IPS-18a (cell line): ENCODE results near the gene CDK2AP2.

ENCODE experiments used
- H3K27ac ChIP-seq: one replicate; pipeline ENCODE4 v1.5.1; 2013; ENCODE audit warnings: low read length
- H3K27me3 ChIP-seq: one replicate; pipeline ENCODE4 v1.6.1; 2013; ENCODE audit warnings: mild to moderate bottlenecking, low read length; ENCODE audit not compliant: control insufficient read depth, insufficient read depth
- H3K36me3 ChIP-seq: one replicate; pipeline ENCODE4 v1.6.1; 2013; ENCODE audit warnings: low read depth, low read length; ENCODE audit not compliant: control insufficient read depth
- H3K4me1 ChIP-seq: one replicate; pipeline ENCODE4 v1.6.1; 2013; ENCODE audit warnings: low read depth, low read length; ENCODE audit not compliant: control insufficient read depth
- H3K4me3 ChIP-seq: one replicate; pipeline ENCODE4 v1.5.1; 2013; ENCODE audit warnings: low read length
- H3K9ac ChIP-seq: one replicate; pipeline ENCODE4 v1.6.1; 2013; ENCODE audit warnings: mild to moderate bottlenecking, low read length, moderate library complexity
- H3K9me3 ChIP-seq: one replicate; pipeline ENCODE4 v1.6.1; 2013; ENCODE audit warnings: low read depth, low read length; ENCODE audit not compliant: control insufficient read depth

Gene CDK2AP2

DNA sequence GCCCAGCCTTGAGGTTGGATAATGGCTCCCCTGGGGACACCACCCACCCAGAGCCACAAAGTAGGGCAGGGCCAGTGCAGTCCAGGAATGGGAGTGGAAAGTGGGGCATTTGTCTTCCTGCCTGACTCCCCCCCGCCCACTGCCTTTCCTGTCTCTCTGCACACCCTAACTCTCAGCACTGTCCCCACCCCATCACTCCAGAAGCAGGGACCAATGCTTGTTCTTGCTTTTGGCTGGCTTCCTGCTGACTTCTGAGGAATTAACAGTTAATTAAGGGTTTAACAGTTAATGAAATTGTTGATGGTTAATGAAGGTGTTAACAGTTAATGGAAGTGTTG lies 7.5 kb downstream of the CDK2AP2 start:
- Histone ChIP-seq H3K4me1 (peaks cover 6% of the 10 kb centered on the region), H3K4me3 (no peak overlapping the region), H3K27ac (no peak overlapping the region), H3K27me3 (peaks cover 13% of the 10 kb centered on the region), H3K9ac (no peak overlapping the region), H3K9me3 (no peaks in the 10 kb centered on the region), H3K36me3 (no peaks in the 10 kb centered on the region)

DNA sequence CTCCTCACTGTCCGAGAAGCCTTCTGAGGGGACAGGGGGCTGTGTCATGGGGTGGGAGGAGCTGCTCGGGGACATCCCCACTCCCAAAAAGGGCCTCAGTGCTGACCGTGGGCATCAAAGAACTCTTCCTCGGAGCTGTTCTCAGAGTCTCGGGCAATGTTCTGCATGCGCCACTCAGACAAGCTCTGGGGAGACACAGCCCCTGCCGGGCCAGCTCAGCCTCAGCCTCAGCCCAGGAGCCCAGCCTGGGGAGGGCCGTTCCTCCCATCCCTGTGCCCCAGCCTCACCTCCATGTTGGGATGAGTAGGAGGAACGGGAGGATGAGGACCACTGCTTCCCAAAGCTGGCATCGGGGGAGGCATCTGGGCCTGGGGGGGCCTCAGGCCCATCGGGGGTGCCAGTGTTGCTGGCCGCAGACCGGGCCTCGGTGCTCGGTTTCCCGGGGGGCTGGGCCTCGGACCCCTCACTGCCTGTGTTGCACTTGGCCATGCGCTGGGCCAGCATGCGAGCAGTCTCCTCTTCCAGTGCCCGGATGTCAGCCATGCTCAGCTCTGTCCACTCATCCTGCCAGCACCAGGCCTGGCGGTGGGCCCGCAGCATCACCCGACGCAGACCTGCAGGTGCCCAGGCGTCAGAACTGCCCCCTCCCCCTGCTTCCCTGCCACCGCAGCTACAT lies 8.0 kb downstream of the CDK2AP2 start:
- H3K9ac ChIP-seq, result no peak overlapping the region
- no peaks in the 10 kb centered on the region for H3K9me3 ChIP-seq
- H3K4me3 ChIP-seq, result no peak overlapping the region
- H3K27me3 ChIP-seq, result peaks cover 13% of the 10 kb centered on the region
- no peaks in the 10 kb centered on the region for H3K36me3 ChIP-seq
- peaks cover 4% of the 10 kb centered on the region for H3K4me1 ChIP-seq
- no peak overlapping the region for H3K27ac ChIP-seq

DNA sequence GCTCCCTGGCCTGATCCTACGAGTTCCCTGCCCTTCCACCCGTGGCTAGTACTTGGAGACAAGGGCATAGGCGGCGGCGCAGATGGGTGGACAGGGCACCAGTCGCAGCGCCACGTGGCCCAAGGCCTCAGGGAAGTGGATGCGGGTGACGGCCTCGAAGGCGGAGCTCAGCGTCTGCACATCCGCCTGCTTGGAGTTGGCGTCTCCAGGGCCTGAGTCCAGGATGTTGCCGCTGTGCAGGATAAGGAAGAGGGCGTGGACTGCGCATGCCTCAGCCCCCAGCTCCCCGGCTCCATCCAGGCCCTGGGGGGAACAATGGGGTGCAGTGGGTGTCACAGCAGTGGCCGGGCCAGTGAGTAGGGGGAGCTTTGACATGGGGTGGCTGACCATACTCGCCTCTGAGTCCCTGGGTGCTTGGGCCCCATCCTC lies 9.4 kb downstream of the CDK2AP2 start:
- no peak overlapping the region for H3K27ac ChIP-seq
- no peaks in the 10 kb centered on the region for H3K9me3 ChIP-seq
- H3K36me3 ChIP-seq, result no peaks in the 10 kb centered on the region
- H3K4me1 ChIP-seq, result peaks cover under 1% of the 10 kb centered on the region
- no peak overlapping the region for H3K9ac ChIP-seq
- H3K27me3 ChIP-seq, result peaks cover 8% of the 10 kb centered on the region
- H3K4me3 ChIP-seq, result no peak overlapping the region

DNA sequence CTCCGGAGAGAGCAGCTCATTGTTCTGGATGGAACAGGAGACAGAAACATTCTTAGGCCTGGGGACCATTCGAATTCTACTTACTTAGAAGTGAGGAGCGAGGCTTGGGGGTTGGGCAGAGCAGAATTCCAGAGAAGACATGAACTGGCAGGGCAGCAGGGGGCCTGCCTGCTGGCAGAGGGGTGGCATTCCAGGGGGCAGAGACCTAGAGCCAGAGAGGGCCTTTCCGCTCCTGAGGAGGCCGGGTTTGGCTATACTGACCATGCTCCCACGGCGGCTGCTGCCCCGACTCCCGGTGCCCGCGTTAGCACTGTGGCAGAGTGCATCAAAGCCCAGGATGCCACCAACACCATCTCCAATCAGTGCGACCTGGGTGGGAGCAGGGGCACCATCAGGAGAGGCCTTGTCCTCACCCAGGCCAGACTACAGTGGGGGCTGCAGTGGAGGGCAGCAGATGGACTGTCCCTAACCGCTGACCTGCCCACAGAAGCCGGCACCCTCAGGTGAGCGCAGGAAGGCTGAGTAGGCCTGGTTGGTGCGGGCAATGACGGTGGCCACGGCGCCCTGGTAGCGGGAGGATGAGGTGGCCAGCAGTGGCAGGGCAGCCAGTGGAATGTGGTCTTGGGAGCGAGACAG lies 10.2 kb downstream of the CDK2AP2 start:
- H3K9ac ChIP-seq, result no peak overlapping the region
- no peaks in the 10 kb centered on the region for H3K4me1 ChIP-seq
- peaks cover under 1% of the 10 kb centered on the region for H3K27me3 ChIP-seq
- no peak overlapping the region for H3K27ac ChIP-seq
- no peak overlapping the region for H3K4me3 ChIP-seq
- H3K36me3 ChIP-seq, result no peaks in the 10 kb centered on the region
- no peaks in the 10 kb centered on the region for H3K9me3 ChIP-seq

DNA sequence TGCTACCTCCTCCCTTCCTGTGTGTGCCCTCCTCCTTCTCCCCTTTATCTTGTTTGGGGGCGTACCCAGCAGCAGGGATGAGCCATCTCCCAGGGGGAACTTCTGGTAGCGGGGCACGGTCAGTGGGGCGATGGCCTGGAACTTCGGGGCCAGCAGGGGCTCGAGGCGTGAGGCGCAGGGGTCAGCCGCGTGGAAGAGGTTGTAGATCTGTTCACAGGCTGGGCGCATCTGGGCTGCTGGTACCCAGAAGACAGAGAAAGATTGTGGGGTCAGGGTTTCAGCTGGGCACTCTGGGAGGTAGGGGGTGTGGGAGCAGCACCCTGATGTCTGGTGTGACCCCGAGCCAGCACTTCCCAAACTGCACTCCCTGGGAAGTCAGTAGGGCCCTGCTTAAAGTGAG lies 11.8 kb downstream of the CDK2AP2 start:
- Histone ChIP-seq H3K27me3 (no peaks in the 10 kb centered on the region), H3K4me1 (no peaks in the 10 kb centered on the region), H3K4me3 (no peak overlapping the region), H3K36me3 (peaks cover 11% of the 10 kb centered on the region), H3K27ac (no peak overlapping the region), H3K9ac (no peak overlapping the region), H3K9me3 (no peaks in the 10 kb centered on the region)

DNA sequence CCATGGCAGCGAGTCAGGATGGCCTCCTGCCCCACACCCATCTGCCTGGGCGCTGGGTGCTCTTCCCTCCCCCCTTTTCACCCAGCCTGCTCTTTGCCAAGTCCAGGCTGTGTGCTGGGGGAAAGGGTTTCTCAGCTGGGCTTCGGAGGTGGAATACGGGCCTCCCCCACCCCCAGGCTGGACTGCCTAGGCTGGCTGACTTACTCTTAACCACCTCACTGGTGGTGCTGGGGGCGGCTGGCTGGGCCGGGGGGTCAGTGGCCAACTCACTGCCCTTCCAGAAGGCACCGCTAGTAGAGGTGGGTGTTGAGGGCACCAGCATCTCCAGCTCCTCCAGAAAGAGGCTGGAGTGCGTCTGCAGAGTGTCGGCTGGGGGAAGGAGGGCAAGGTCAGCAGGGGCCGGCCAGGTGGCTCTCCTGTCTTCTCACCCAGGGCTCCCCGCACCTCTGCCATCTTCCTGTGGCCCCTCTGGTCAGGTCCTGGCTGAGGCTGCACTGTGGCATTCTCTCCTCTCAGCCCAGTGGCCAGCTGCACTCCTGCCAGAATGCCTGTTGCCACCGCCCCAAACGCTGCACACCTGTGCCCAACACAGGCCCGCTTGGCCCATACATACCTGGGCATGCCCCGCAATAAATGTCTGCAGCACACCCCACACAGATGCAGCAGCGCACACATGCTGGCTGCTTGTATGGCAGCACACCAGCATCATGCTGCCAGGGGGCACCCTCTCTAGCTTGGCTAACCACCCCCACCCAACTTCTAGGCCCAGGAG lies 12.5 kb downstream of the CDK2AP2 start:
- no peaks in the 10 kb centered on the region for H3K4me1 ChIP-seq
- no peaks in the 10 kb centered on the region for H3K9me3 ChIP-seq
- H3K27me3 ChIP-seq, result no peaks in the 10 kb centered on the region

DNA sequence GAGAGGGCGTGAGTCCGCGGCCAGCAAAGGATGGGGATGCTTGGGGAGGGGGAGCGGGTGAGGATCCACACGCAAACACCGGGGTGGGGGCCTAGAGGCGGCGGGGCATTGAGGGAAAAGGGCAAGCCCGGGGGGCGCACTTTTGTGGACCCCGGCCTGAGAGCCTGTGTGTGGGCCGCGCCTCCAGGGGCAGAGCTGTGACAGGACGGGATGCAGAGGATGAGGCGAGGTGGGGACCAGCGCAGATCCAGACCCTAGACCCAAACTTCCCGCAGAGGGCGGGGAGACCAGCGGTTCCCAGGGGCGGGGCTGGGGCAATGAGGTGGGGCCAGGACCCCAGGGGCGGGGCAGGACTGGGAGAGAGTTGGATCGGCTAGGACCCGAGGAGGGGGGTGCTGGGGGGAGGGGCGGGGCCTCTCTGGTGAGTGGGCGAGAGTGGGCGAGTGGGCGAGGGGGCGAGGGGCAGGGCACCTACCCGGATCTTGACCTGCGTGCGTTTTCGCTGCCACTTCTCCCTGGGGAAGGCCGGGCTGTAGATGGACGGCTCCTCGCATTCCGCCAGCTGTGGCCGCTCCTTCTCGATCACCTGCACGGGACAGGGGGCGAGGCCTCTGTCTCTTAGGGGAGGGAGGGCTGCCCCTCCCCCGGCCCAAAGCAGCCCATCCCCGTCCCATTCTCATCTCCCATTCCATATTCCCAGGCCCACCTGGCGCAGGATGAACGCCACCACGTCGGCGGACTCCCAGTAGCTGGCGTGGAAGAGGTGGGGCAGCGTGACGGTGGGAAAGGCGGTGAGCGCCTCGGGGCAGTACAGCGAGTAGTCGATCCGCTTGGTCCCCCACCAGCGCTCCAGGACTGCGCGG lies 13.4 kb downstream of the CDK2AP2 start:
- H3K27me3 ChIP-seq, result no peaks in the 10 kb centered on the region
- H3K27ac ChIP-seq, result no peak overlapping the region
- no peaks in the 10 kb centered on the region for H3K9me3 ChIP-seq
- no peak overlapping the region for H3K9ac ChIP-seq
- H3K36me3 ChIP-seq, result peaks cover 13% of the 10 kb centered on the region
- no peaks in the 10 kb centered on the region for H3K4me1 ChIP-seq
- no peak overlapping the region for H3K4me3 ChIP-seq

More for the DNA sequence above, 12.5 kb downstream of the CDK2AP2 start:
- Histone ChIP-seq H3K27ac (no peak overlapping the region), H3K36me3 (peaks cover 13% of the 10 kb centered on the region), H3K9ac (no peak overlapping the region), H3K4me3 (no peak overlapping the region)

DNA sequence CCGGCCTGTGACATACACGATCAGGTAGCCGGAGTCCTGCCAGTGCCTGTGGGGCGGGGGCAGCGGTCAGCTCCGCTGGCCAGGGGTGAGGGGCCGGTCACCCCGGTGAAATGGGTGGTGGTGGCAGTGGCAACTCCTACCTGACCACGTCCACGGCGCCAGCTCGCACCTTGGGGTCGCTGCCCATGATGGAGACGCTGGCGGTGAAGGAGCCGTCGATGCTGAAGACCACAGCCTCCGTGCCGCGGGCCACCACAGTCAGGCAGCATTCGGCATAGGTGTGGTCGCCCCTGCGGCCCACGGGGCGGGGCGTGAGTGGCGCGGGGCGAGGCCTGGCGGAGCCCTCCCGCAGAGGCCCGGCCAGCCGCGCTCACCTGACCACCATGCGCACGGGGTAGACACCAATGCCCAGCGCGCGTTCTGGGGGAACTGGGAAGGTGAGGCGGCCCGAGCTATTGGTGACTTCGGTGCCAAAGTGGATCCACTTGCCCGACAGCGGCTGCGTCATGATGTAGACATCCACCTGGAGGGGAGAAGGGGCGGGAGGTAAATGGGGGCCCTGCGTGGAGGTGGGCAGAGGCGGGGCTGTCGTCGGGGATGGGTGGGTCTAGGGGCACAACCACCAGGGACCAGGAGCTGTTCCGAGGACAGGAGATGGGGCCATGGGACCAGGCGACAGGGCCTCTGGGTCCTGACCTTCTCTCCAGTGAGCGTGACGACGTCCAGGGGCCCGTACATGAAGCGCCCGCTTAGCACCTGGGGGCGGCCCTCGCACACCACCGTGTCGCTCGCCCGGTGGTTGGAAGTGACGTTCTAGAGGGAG lies 14.2 kb downstream of the CDK2AP2 start:
- Histone ChIP-seq H3K9ac (no peak overlapping the region), H3K4me3 (no peak overlapping the region), H3K36me3 (peaks cover 13% of the 10 kb centered on the region)

DNA sequence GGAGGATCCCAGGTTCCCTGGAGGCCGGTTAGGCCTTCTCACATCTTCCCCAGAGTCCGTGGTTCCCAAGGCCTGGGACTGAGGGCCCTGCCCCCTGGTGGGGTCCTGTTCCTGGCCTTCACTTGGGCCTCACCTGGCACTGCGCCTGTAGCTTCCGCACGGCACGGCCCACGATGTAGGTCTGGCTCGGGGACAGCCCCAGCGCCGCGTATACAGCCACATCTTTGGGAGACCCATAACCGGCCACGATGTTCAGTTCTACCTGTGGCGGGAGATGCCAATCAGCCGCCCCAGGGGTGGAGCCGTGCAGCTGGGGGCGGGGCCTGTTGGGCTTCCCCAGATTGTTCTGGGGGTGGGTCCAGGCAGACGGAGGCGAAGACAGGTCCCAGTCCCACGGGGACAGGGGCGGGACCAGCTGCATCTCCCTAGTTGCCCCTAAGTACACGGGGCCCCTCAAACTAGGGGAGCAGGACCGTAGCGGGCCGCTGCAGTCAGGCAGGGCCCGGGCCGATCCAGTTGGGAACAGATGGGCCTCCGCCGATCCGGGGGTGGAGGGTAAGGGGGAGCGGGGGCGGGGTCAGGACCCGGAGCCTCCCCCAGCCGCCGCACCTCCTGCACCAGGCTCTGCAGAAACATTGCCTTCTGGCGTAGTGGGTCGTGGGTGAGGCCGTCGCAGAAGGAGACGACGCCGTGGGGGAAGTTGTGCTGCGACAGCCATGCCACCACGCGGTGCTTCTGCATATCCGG lies 15.0 kb downstream of the CDK2AP2 start:
- Histone ChIP-seq H3K27me3 (no peaks in the 10 kb centered on the region), H3K9me3 (no peaks in the 10 kb centered on the region), H3K27ac (no peak overlapping the region), H3K9ac (no peak overlapping the region), H3K36me3 (peaks cover 13% of the 10 kb centered on the region), H3K4me3 (no peak overlapping the region), H3K4me1 (no peaks in the 10 kb centered on the region)

More for the DNA sequence above, 14.2 kb downstream of the CDK2AP2 start:
- Histone ChIP-seq H3K27ac (no peak overlapping the region), H3K9me3 (no peaks in the 10 kb centered on the region), H3K27me3 (no peaks in the 10 kb centered on the region), H3K4me1 (no peaks in the 10 kb centered on the region)

DNA sequence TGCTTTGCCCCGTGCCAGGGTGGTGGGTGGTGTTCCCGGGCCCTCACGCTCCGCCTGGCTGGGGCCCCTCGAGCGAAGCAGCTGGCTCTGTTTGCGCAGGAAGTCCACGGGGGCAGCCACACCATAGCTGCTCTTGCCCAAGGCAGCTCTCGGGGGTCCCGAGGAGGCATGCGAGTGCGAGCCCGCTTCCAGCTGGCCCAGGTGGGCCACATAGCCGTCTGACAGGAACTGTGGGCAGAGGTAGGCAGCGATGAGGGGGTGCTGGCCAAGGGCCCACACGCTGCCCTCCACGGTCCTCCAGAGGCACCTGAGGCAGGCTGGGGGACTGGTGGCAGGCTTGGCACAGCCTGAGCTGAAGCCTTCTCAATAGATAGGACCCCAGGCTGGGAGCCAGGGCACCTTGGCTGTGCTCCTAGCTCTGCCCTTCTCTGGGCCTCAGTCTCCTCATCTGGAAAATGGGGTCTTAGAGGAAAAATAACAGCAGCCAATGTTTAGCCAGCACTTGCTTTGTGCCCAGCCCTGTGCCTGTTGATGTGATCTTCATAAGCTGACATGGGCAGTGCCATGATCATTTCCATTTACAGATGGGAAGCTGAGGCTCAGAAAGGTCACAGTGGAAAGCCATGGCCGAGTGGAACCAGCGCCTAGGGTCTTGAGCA lies 15.8 kb downstream of the CDK2AP2 start:
- Histone ChIP-seq H3K9me3 (no peaks in the 10 kb centered on the region), H3K27ac (no peak overlapping the region), H3K4me1 (no peaks in the 10 kb centered on the region), H3K36me3 (peaks cover 13% of the 10 kb centered on the region), H3K4me3 (no peak overlapping the region), H3K27me3 (no peaks in the 10 kb centered on the region), H3K9ac (no peak overlapping the region)
